Measurements from ENCODE around the gene ATL3. TPM values are rescaled to one million over a fixed set of nuclear protein-coding genes. Genes with fewer than 3 reads are reported as not detected.

The ATL3 gene
- total and polyA plus RNA-seq, 4 experiments from 2014 or later = 22.2 to 43.3 (median 34.9) TPM

Other genes with a start within 250 kb of the ATL3 start
- not detected for gene PLAAT5, start 180.2 kb downstream of the ATL3 start, total RNA-seq
- not detected for gene PLAAT5, start 180.2 kb downstream of the ATL3 start, polyA plus RNA-seq
- gene LGALS12, start 165.3 kb downstream of the ATL3 start, total RNA-seq = not detected
- gene LGALS12, start 165.3 kb downstream of the ATL3 start, polyA plus RNA-seq = not detected
- 100 to 1,000 TPM; 152 to 167 TPM for gene PLAAT4, start 134.6 kb downstream of the ATL3 start, total RNA-seq
- gene PLAAT4, start 134.6 kb downstream of the ATL3 start, polyA plus RNA-seq = 100 to 1,000 TPM; 387 to 416 TPM
- gene PLAAT2, start 108.0 kb downstream of the ATL3 start, total RNA-seq = not detected
- gene PLAAT2, start 108.0 kb downstream of the ATL3 start, polyA plus RNA-seq = under 1 TPM in 1 of 2 donors, not detected in 1; 0.48 TPM
- gene PLAAT3, start 56.9 kb downstream of the ATL3 start, total RNA-seq = 1 to 10 TPM; 3.6 to 4.7 TPM
- gene PLAAT3, start 56.9 kb downstream of the ATL3 start, polyA plus RNA-seq = 1 to 10 TPM; 7.4 to 9.2 TPM
- 10 to 100 TPM; 41.7 to 41.8 TPM for gene RTN3, start 10.1 kb upstream of the ATL3 start, total RNA-seq
- gene RTN3, start 10.1 kb upstream of the ATL3 start, polyA plus RNA-seq = 10 to 100 TPM; 43.9 to 72.9 TPM
- gene ZFTA, start 97.4 kb upstream of the ATL3 start, total RNA-seq = 1 to 10 TPM; 1.4 to 1.7 TPM
- under 1 TPM in 1 of 2 donors, not detected in 1; 0.06 TPM for gene ZFTA, start 97.4 kb upstream of the ATL3 start, polyA plus RNA-seq
- 10 to 100 TPM; 12.0 to 14.8 TPM for gene SPINDOC, start 142.1 kb upstream of the ATL3 start, total RNA-seq
- gene SPINDOC, start 142.1 kb upstream of the ATL3 start, polyA plus RNA-seq = under 1 TPM; 0.63 to 0.95 TPM
- gene MARK2, start 167.7 kb upstream of the ATL3 start, total RNA-seq = 10 to 100 TPM; 60.4 to 68.0 TPM
- 10 to 100 TPM; 25.1 to 60.3 TPM for gene MARK2, start 167.7 kb upstream of the ATL3 start, polyA plus RNA-seq
- not detected for gene RCOR2, start 245.8 kb upstream of the ATL3 start, total RNA-seq
- not detected for gene RCOR2, start 245.8 kb upstream of the ATL3 start, polyA plus RNA-seq